SK-N-SH (cell line): ENCODE measurements around the gene DPYSL4.

ENCODE experiments used
- CTCF ChIP-seq: fragments of 200-600 bp; sonication (generic); IDR thresholded peaks from 2 replicates; pipeline ENCODE4 v1.6.1; 2017; ENCODE audit warnings: antibody characterized with exemption, mild to moderate bottlenecking, moderate library complexity
- ELF1 ChIP-seq: IDR thresholded peaks from 2 replicates; pipeline ENCODE4 v1.4.0; 2012
- FOXM1 ChIP-seq: IDR thresholded peaks from 2 replicates; pipeline ENCODE4 v1.4.0; 2012; ENCODE audit warnings: low read depth, mild to moderate bottlenecking
- JUND ChIP-seq: IDR thresholded peaks from 2 replicates; pipeline ENCODE4 v1.4.0; 2012
- MXI1 ChIP-seq: IDR thresholded peaks from 2 replicates; pipeline ENCODE4 v1.6.1; 2012; ENCODE audit warnings: mild to moderate bottlenecking, low read depth, low read length, improper control_type of control experiment
- NRF1 ChIP-seq: IDR thresholded peaks from 2 replicates; pipeline ENCODE4 v1.6.1; 2012; ENCODE audit warnings: low read depth, mild to moderate bottlenecking, low read length
- POLR2AphosphoS5 ChIP-seq: IDR thresholded peaks from 2 replicates; pipeline ENCODE4 v1.6.1; 2012; ENCODE audit warnings: low read depth, low read length
- RAD21 ChIP-seq: IDR thresholded peaks from 2 replicates; pipeline ENCODE4 v1.6.1; 2012; ENCODE audit warnings: mild to moderate bottlenecking, low read length
- RCOR1 ChIP-seq: fragments of 150-350 bp; IDR thresholded peaks from 2 replicates; pipeline ENCODE4 v1.6.1; 2017; ENCODE audit warnings: antibody characterized with exemption, low read length
- SIN3A ChIP-seq: IDR thresholded peaks from 2 replicates; pipeline ENCODE4 v1.6.1; 2012; ENCODE audit warnings: low read depth, mild to moderate bottlenecking, low read length, moderate library complexity, borderline replicate concordance
- USF1 ChIP-seq: IDR thresholded peaks from 2 replicates; pipeline ENCODE4 v1.4.0; 2012; ENCODE audit warnings: low read depth, borderline replicate concordance
- YY1 ChIP-seq: IDR thresholded peaks from 2 replicates; pipeline ENCODE4 v1.4.0; 2012; ENCODE audit warnings: low read depth, mild to moderate bottlenecking
- ZBTB33 ChIP-seq: IDR thresholded peaks from 2 replicates; pipeline ENCODE4 v1.4.0; 2012; ENCODE audit warnings: low read depth, borderline replicate concordance

DNA sequence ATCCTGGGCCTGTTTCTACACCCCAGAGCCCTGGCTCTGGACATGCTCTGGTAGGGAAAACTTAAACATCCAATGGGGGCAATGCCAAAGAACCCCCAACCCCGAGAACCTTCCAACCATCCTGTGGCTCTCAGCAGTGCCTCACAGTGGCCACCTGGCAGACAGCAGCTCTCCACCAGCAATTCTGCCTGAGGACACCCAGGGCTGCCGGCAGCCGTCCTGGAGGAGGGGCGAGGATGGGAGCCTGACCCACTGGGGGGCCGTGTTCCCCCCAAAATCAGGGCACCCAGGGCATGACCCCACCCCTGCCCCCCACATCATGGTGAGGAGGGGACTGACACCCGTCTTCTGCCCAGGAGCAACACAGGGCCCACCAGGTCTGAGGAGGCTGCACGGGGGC lies 32.7 kb downstream of the DPYSL4 start:
- peak; percentile 27 for TF ChIP-seq CTCF
- no peak for TF ChIP-seq POLR2AphosphoS5
- no peak for TF ChIP-seq RCOR1
- TF ChIP-seq JUND: no peak
- TF ChIP-seq ZBTB33: no peak
- no peak for TF ChIP-seq USF1
- TF ChIP-seq ELF1: no peak
- no peak for TF ChIP-seq YY1
- TF ChIP-seq RAD21: no peak
- TF ChIP-seq MXI1: no peak
- TF ChIP-seq SIN3A: no peak
- TF ChIP-seq FOXM1: no peak
- TF ChIP-seq NRF1: no peak
